ENCODE results near the gene NME8. TPM values are rescaled to one million over a fixed set of nuclear protein-coding genes. Genes with fewer than 3 reads are reported as not detected.

Gene NME8
- total and polyA plus RNA-seq, 2 donors (not counting 3 experiments of a cell fraction or from before 2014, with no cell fraction given): not detected

DNA sequence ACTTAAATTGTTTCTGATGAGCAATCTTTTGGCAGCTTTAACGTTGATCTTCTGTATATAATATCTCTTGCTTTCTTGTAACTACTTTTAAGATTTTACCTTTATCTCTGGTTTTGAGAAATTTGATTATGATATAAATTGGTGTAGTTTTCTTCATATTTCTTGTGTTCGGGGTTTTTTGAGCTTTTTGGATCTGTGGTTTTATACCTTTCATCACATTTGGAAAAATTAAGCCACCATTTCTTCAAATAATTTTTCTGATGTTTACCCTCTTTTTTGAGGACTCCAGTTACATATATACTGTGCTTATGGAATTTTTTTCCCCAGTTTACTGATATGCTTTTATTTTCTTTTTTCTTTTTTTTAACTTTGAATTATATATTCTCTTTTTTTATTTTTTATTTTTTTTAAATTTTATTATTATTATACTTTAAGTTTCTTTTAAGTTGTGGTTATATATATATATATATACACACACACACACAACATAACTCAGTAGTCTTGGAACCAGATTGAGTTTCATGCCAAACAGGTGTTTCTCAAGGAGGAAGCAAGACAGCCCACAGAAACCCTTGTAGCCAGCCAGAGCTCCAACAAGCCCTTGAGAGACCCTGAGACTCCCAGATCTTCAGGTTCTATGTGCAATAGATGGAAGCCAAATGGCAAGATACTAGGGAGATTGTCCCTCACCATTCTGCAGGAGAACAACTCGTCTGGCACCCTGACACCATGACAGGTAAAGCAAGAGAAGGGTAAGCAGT lies 27.5 kb upstream of the NME8 start:
- no peaks in the 10 kb centered on the region for H3K9me3 ChIP-seq (replicated peaks; ENCODE audit: control insufficient read depth, insufficient read depth, low read length)
- dilution Hi-C loops (cut with MboI; ENCODE audit: extremely low pct_ligation_motif_present, low sequenced_read_pairs): no loop called here
- no peak overlapping the region for H3K4me3 ChIP-seq (replicated peaks in 1 of 3; ENCODE audit: insufficient read depth in 1 of 3, low read depth in 1 of 3, low read length in 3 of 3)
- H3K79me2 ChIP-seq (ENCODE audit: control insufficient read depth, insufficient read depth, low read length): no peaks in the 10 kb centered on the region
- DNase-seq (ENCODE audit: low read depth, low spot score) (no peak), FAIRE-seq (no peak)
- H3K9ac ChIP-seq (replicated peaks; ENCODE audit: extremely low read depth, insufficient read depth, low read length): no peak overlapping the region
- POLR2A ChIA-PET: no interaction called here
- intact Hi-C loops (cut with micrococcal nuclease): no loop called here
- no peak overlapping the region for H3K27ac ChIP-seq (ENCODE audit: insufficient read depth, low read depth, low read length)
- no TSS peak for BruUV-seq (replicated peaks)
- no peak overlapping the region for H2AFZ ChIP-seq (ENCODE audit: low read depth, low read length)
- H3K27me3 ChIP-seq (ENCODE audit: control insufficient read depth in 2 of 2, insufficient read depth in 2 of 2, low read length in 2 of 2): peaks cover 0 to 3% of the 10 kb centered on the region in 2 experiments
- CTCF ChIA-PET: interaction anchor here (1.0 kb wide), 1 partner anchor 11 kb away, joined by 4 read pairs; no protein-coding TSS in a partner anchor
- no peak overlapping the region for H3K4me2 ChIP-seq (ENCODE audit: insufficient read depth, low read length)
- no peaks in the 10 kb centered on the region for H3K4me1 ChIP-seq (ENCODE audit: control insufficient read depth, extremely low read depth, insufficient read depth, low read length)
- no peaks in the 10 kb centered on the region for H3K36me3 ChIP-seq (ENCODE audit: control insufficient read depth in 2 of 2, extremely low read depth in 1 of 2, insufficient read depth in 2 of 2, low read length in 2 of 2)
- H3K9me1 ChIP-seq (replicated peaks; ENCODE audit: control insufficient read depth, extremely low read depth, insufficient read depth, low read length): no peaks in the 10 kb centered on the region
- TF ChIP-seq EZH2 (IDR thresholded peaks at IDR 0.05; ENCODE audit: borderline replicate concordance, low read depth, low read length, severe bottlenecking) (no peak), MAX (IDR thresholded peaks at IDR 0.05; ENCODE audit: insufficient read depth, insufficient read length) (no peak), JUN (IDR thresholded peaks at IDR 0.05; ENCODE audit: borderline replicate concordance, insufficient read depth, insufficient read length, low read depth) (no peak), FOS (IDR thresholded peaks at IDR 0.05; ENCODE audit: borderline replicate concordance, insufficient read depth, low read length) (no peak), GATA2 (IDR thresholded peaks at IDR 0.05; ENCODE audit: insufficient read depth, insufficient read length, low read depth, low read length) (no peak), POLR2AphosphoS5 (IDR thresholded peaks at IDR 0.05; ENCODE audit: insufficient read depth, low read depth, low read length) (no peak), POLR2A (IDR thresholded peaks at IDR 0.05; ENCODE audit: low read depth, low read length) (no peak), MYC (IDR thresholded peaks at IDR 0.05; ENCODE audit: low read depth, low read length) (no peak), CTCF (IDR thresholded peaks at IDR 0.05; ENCODE audit: extremely low read depth in 1 of 2, insufficient read depth in 1 of 2, low read depth in 1 of 2, low read length in 2 of 2) (no peak)
- H4K20me1 ChIP-seq (replicated peaks; ENCODE audit: control insufficient read depth, extremely low read depth, insufficient read depth, low read length): no peaks in the 10 kb centered on the region

All from endothelial cell of umbilical vein (primary cell).